B cell (primary cell): ENCODE measurements around the gene TANK.

ENCODE experiments used
- CTCF ChIP-seq: fragments of 200-600 bp; IDR thresholded peaks from one replicate; pipeline ENCODE4 v1.8.0; 2022; ENCODE audit warnings: antibody characterized with exemption, mild to moderate bottlenecking
- EZH2 ChIP-seq: IDR thresholded peaks from 2 replicates; pipeline ENCODE4 v1.6.1; 2012; ENCODE audit warnings: borderline replicate concordance, low read depth, mild to moderate bottlenecking, moderate library complexity, low read length; ENCODE audit not compliant: insufficient read depth, poor library complexity, severe bottlenecking

- no peak for TF ChIP-seq CTCF
- no peak for TF ChIP-seq EZH2
These were observed 44.4 kb upstream of the TANK start for GRCh38 chr2:161115605-161116380.
